Neural cell (in vitro differentiated cells): ENCODE data around the gene PRAME. TPM values are rescaled to one million over a fixed set of nuclear protein-coding genes. Genes with fewer than 3 reads are reported as not detected.

Source experiments
- H2AFZ ChIP-seq: fragments of 200-600, 300-800 bp; sonication (generic), shearing (Covaris generic); 2 replicates; pipeline ENCODE4 v1.6.0; 2014; ENCODE audit warnings: low read depth, mild to moderate bottlenecking, antibody characterized with exemption, low read length, moderate library complexity
- H3F3A ChIP-seq: fragments of 200-600 bp; shearing (Covaris generic); 2 replicates; pipeline ENCODE4 v1.6.1; 2016; ENCODE audit warnings: mild to moderate bottlenecking, moderate library complexity, mixed read lengths, antibody characterized with exemption, low read length; ENCODE audit not compliant: insufficient read depth, poor library complexity, severe bottlenecking
- H3K27ac ChIP-seq: fragments of 200-600, 300-800 bp; sonication (generic), shearing (Covaris generic); 2 replicates; pipeline ENCODE4 v1.5.1; 2014; ENCODE audit warnings: mild to moderate bottlenecking, low read length, moderate library complexity
- H3K27me3 ChIP-seq: fragments of 300-800, 200-600 bp; sonication (generic), shearing (Covaris generic); 2 replicates; pipeline ENCODE4 v1.6.0; 2014; ENCODE audit warnings: mild to moderate bottlenecking, low read depth, low read length, moderate library complexity; ENCODE audit not compliant: insufficient read depth
- H3K36me3 ChIP-seq: fragments of 300-800, 200-600 bp; sonication (generic), shearing (Covaris generic); 2 replicates; pipeline ENCODE4 v1.5.1; 2014; ENCODE audit warnings: mild to moderate bottlenecking, antibody characterized with exemption, low read length, moderate library complexity; ENCODE audit not compliant: insufficient read depth
- H3K4me2 ChIP-seq: fragments of 300-800, 200-600 bp; sonication (generic), shearing (Covaris generic); 2 replicates; pipeline ENCODE4 v1.6.0; 2014; ENCODE audit warnings: mild to moderate bottlenecking, low read length
- H3K4me3 ChIP-seq: fragments of 300-800, 200-600 bp; sonication (generic), shearing (Covaris generic); 2 replicates; pipeline ENCODE4 v1.5.1; 2014; ENCODE audit warnings: mild to moderate bottlenecking, low read length, moderate library complexity
- H3K79me2 ChIP-seq: fragments of 200-600 bp; shearing (Covaris generic); replicated peaks from 2 replicates; pipeline ENCODE4 v1.6.0; 2014; ENCODE audit warnings: mild to moderate bottlenecking, low read length, moderate library complexity; ENCODE audit not compliant: insufficient read depth
- H3K9ac ChIP-seq: fragments of 300-800, 200-600 bp; sonication (generic), shearing (Covaris generic); 2 replicates; pipeline ENCODE4 v1.6.1; 2016; ENCODE audit warnings: mild to moderate bottlenecking, low read length, mixed read lengths
- H3K9me2 ChIP-seq: fragments of 200-600 bp; shearing (Covaris generic); 2 replicates; pipeline ENCODE4 v1.6.1; 2016; ENCODE audit warnings: mild to moderate bottlenecking, low read length, mixed read lengths; ENCODE audit not compliant: insufficient read depth
- H3K9me3 ChIP-seq: fragments of 200-600, 300-800 bp; sonication (generic), shearing (Covaris generic); 2 replicates; pipeline ENCODE4 v1.6.1; 2016; ENCODE audit warnings: mild to moderate bottlenecking, mixed run types, low read length, moderate library complexity, mixed read lengths
- H4K20me1 ChIP-seq: fragments of 200-600 bp; shearing (Covaris generic); 2 replicates; pipeline ENCODE4 v1.6.1; 2016; ENCODE audit warnings: mild to moderate bottlenecking, mixed run types; ENCODE audit not compliant: insufficient read depth
- CTCF ChIP-seq: fragments of 450-650 bp; IDR thresholded peaks from 2 replicates; pipeline ENCODE4 v1.5.1; 2014; ENCODE audit warnings: antibody characterized with exemption, mild to moderate bottlenecking, moderate library complexity; ENCODE audit not compliant: poor library complexity, severe bottlenecking
- EP300 ChIP-seq: fragments of 450-650 bp; conservative IDR thresholded peaks from 2 replicates; pipeline ENCODE4 v1.6.1; 2014; ENCODE audit warnings: antibody characterized with exemption, mild to moderate bottlenecking, moderate library complexity; ENCODE audit not compliant: poor library complexity, severe bottlenecking
- EZH2 ChIP-seq: fragments of 200-600, 300-800 bp; shearing (Covaris generic), sonication (generic); IDR thresholded peaks from 2 replicates; pipeline ENCODE4 v1.6.1; 2014; ENCODE audit warnings: antibody characterized with exemption, low read length, borderline replicate concordance, mild to moderate bottlenecking; ENCODE audit not compliant: insufficient read depth, poor library complexity, severe bottlenecking
- MXI1 ChIP-seq: fragments of 450-650 bp; conservative IDR thresholded peaks from 2 replicates; pipeline ENCODE4 v1.6.1; 2014; ENCODE audit warnings: antibody characterized with exemption, mild to moderate bottlenecking; ENCODE audit not compliant: poor library complexity, severe bottlenecking
- POLR2AphosphoS5 ChIP-seq: IDR thresholded peaks from 2 replicates; pipeline ENCODE4 v1.6.1; 2012
- RAD21 ChIP-seq: fragments of 450-650 bp; conservative IDR thresholded peaks from 2 replicates; pipeline ENCODE4 v1.6.1; 2014; ENCODE audit warnings: antibody characterized with exemption, mild to moderate bottlenecking, moderate library complexity
- SMC3 ChIP-seq: fragments of 450-650 bp; conservative IDR thresholded peaks from 2 replicates; pipeline ENCODE4 v1.6.1; 2014; ENCODE audit warnings: antibody characterized with exemption, mild to moderate bottlenecking, moderate library complexity; ENCODE audit not compliant: poor library complexity
- TAF1 ChIP-seq: IDR thresholded peaks from 2 replicates; pipeline ENCODE4 v1.6.1; 2012; ENCODE audit warnings: low read depth
- polyA plus RNA-seq: library from polyadenylated mRNA; depleted of rRNA; stranded (reverse); fragments of >200 nt; gene quantifications from 2 replicates; pipeline ENCODE4 v1.2.3, GENCODE V29; 2014
- TF ChIP-seq, protein P1 (sequence below): IDR thresholded peaks from 2 replicates; pipeline ENCODE4 v1.6.1; 2012; ENCODE audit warnings: borderline replicate concordance

Gene PRAME
- polyA plus RNA-seq, 1 donor from 2014 or later, result not detected

DNA sequence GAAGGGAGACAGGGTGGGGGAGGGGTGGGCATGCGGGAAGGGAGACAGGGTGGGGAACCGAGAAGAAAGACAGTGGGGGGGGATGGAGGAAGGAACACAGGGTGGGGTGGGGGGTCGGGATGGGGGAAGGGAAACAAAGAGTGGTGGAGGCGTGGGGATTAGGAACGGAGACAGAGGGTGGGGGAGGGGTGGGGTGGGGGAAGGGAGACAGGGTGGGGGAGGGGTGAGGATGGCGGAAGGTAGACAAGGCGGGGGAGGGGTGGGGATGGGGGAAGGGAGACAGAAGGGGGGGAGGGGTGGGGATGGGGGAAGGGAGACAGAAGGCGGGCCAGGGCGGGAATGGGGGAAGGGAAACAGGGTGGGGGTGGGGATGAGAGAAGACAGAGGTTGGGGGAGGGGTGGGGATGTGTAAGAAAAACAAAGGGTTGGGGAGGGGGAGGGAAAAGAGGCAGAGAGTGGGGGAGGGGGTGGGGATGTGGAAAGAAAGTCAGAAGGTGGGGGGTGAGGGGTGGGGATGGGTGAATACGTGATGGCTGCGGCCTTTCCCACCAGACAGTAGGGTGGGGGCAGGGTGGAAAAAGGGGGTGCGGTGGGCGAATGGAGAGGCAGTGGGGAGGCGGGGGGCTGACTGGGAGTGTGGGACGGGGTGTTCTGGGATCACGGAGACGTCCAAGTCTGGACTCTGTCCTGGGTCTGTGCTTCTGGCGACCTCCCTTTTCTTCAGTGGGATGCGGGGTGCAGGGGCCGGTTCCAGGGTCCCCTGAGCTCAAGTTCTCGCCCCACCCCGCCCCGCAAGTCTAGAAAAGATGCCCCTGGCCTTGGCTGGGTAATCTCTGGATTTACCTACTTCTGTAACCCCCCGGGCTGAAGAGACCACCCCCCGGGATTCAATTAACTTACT, 744 bp downstream of the PRAME start:
- Histone ChIP-seq H3K79me2 (no peaks in the 10 kb centered on the region), H3K27me3 (no peaks in the 10 kb centered on the region), H3K9ac (no peak overlapping the region), H3K4me2 (no peak overlapping the region), H3K9me3 (no peaks in the 10 kb centered on the region), H3K36me3 (no peaks in the 10 kb centered on the region), H3K27ac (no peak overlapping the region), H3K4me3 (no peak overlapping the region), H3F3A (no peaks in the 10 kb centered on the region), H3K9me2 (no peaks in the 10 kb centered on the region), H4K20me1 (no peaks in the 10 kb centered on the region), H2AFZ (no peak overlapping the region)
- no peak for TF ChIP-seq SMC3
- TF ChIP-seq MXI1, result no peak
- no peak for TF ChIP-seq CTCF
- TF ChIP-seq, protein P1, sequence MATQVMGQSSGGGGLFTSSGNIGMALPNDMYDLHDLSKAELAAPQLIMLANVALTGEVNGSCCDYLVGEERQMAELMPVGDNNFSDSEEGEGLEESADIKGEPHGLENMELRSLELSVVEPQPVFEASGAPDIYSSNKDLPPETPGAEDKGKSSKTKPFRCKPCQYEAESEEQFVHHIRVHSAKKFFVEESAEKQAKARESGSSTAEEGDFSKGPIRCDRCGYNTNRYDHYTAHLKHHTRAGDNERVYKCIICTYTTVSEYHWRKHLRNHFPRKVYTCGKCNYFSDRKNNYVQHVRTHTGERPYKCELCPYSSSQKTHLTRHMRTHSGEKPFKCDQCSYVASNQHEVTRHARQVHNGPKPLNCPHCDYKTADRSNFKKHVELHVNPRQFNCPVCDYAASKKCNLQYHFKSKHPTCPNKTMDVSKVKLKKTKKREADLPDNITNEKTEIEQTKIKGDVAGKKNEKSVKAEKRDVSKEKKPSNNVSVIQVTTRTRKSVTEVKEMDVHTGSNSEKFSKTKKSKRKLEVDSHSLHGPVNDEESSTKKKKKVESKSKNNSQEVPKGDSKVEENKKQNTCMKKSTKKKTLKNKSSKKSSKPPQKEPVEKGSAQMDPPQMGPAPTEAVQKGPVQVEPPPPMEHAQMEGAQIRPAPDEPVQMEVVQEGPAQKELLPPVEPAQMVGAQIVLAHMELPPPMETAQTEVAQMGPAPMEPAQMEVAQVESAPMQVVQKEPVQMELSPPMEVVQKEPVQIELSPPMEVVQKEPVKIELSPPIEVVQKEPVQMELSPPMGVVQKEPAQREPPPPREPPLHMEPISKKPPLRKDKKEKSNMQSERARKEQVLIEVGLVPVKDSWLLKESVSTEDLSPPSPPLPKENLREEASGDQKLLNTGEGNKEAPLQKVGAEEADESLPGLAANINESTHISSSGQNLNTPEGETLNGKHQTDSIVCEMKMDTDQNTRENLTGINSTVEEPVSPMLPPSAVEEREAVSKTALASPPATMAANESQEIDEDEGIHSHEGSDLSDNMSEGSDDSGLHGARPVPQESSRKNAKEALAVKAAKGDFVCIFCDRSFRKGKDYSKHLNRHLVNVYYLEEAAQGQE, result no peak
- TF ChIP-seq EP300, result no peak
- TF ChIP-seq EZH2, result no peak
- TF ChIP-seq TAF1, result no peak
- TF ChIP-seq POLR2AphosphoS5, result no peak
- TF ChIP-seq RAD21, result no peak

DNA sequence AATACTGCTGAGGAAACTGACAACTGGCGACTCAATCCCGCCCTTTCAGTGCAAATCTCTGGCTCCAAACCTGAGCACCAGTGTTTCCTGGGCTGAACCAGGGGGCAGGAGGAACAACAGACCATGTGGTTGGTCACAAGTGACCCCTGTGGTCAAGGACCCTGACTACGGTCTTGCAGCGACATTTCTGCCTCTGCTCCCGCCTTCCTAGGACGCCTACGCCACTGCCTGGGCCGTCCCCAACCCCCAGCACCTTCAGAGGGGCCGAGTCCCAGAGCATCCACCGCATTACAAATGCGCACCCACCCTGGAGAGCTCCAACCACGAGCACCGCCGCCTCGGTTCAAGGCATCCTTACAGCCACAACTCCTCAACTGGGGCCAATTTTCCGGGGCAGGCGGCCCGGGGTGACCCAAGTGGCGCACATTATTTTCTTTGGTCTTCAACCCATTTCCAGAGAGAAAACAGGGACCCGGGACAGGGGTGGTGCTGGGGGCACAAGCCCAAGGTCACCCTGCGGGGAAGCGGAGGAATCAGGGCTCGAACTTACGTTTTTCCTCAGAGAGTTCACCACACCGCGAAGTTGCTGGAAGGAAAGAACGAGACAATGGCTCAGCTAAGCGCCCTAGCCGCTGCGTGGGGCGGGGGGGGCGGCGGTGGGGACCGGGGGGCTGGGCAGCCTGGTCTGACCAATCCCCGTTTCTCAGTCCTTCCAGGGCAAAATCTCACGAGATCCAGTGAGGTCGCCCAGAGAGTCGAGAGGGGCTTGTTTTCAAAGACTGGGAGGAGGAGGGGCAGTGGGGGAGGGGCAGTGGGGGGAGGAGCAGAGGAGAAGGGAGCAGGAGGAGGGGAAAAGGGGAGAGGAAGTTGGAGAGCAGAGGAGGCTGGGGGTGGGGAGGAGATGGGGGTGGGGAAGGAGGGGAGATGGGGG, 1.8 kb downstream of the PRAME start:
- no peak overlapping the region for H2AFZ ChIP-seq
- no peaks in the 10 kb centered on the region for H3K9me2 ChIP-seq
- H3K4me3 ChIP-seq, result no peak overlapping the region
- no peak for TF ChIP-seq EP300
- no peak for TF ChIP-seq SMC3
- no peak for TF ChIP-seq POLR2AphosphoS5
- no peak for TF ChIP-seq TAF1
- no peak for TF ChIP-seq CTCF
- TF ChIP-seq EZH2, result no peak
- TF ChIP-seq, protein P1, result no peak
- TF ChIP-seq MXI1, result no peak
- TF ChIP-seq RAD21, result no peak
- no peaks in the 10 kb centered on the region for H3K79me2 ChIP-seq
- H3K4me2 ChIP-seq, result no peak overlapping the region
- H3F3A ChIP-seq, result no peaks in the 10 kb centered on the region
- no peak overlapping the region for H3K9ac ChIP-seq
- no peaks in the 10 kb centered on the region for H3K27me3 ChIP-seq
- H3K9me3 ChIP-seq, result no peaks in the 10 kb centered on the region
- H3K36me3 ChIP-seq, result no peaks in the 10 kb centered on the region
- H3K27ac ChIP-seq, result no peak overlapping the region
- H4K20me1 ChIP-seq, result no peaks in the 10 kb centered on the region
